Parietal lobe (tissue), 1 donor: Measurements from ENCODE around the gene FAM83E. TPM values are rescaled to one million over a fixed set of nuclear protein-coding genes. Genes with fewer than 3 reads are reported as not detected.

Source experiments
- total RNA-seq: library from RNA; depleted of rRNA; stranded (reverse); fragments of >200 nt; gene quantifications from one replicate; pipeline ENCODE4 v1.2.3, GENCODE V29; 2014

The FAM83E gene
- total RNA-seq: not detected

GRCh38 chr19:48614436-48615230 is at the start of gene FAM83E:
FAM83E (minus strand) TSS chr19:48615076; CDS start chr19:48613372, 1,704 bp downstream.

GRCh38 chr19:48646001-48646721 is 31.3 kb upstream of the FAM83E start, which contains the start of gene CA11:
CA11 (minus strand) TSS chr19:48646187; CDS start chr19:48645632, 555 bp downstream.

GRCh38 chr19:48636859-48637448 is 22.1 kb upstream of the FAM83E start, which contains the start of gene DBP:
DBP (minus strand) TSS chr19:48637379; CDS start chr19:48636994, 385 bp downstream.

GRCh38 chr19:48618916-48619691 is 4.2 kb upstream of the FAM83E start, which contains the start of the genes RPL18 and SPHK2:
RPL18 (minus strand) TSS chr19:48619178; CDS start chr19:48619143, 35 bp downstream.
SPHK2 (plus strand) TSS chr19:48619506; CDS start chr19:48620515, 1,009 bp downstream.

GRCh38 chr19:48606463-48607358 is 8.2 kb downstream of the FAM83E start, which contains the start of gene SPACA4:
SPACA4 (plus strand) TSS chr19:48606742; CDS start chr19:48606979, 237 bp downstream.

Other genes starting within 250 kb of the FAM83E start
- 25.4 TPM for gene KDELR1, start 223.5 kb downstream of the FAM83E start, total RNA-seq
- gene GRIN2D, start 221.4 kb downstream of the FAM83E start, total RNA-seq: 4.1 TPM
- gene GRWD1, start 169.1 kb downstream of the FAM83E start, total RNA-seq: 8.1 TPM
- gene KCNJ14, start 159.5 kb downstream of the FAM83E start, total RNA-seq: 1.6 TPM
- gene CYTH2, start 145.7 kb downstream of the FAM83E start, total RNA-seq: 77.0 TPM
- 16.6 TPM for gene LMTK3, start 103.2 kb downstream of the FAM83E start, total RNA-seq
- not detected for gene SULT2B1, start 62.9 kb downstream of the FAM83E start, total RNA-seq
- gene SPACA4, start 8.3 kb downstream of the FAM83E start, total RNA-seq: not detected
- gene RPL18, start 4.1 kb upstream of the FAM83E start, total RNA-seq: 1,067 TPM
- gene SPHK2, start 4.4 kb upstream of the FAM83E start, total RNA-seq: 11.9 TPM
- 4.1 TPM for gene DBP, start 22.3 kb upstream of the FAM83E start, total RNA-seq
- gene CA11, start 31.1 kb upstream of the FAM83E start, total RNA-seq: 7.8 TPM
- not detected for gene NTN5, start 57.9 kb upstream of the FAM83E start, total RNA-seq
- not detected for gene FUT2, start 80.9 kb upstream of the FAM83E start, total RNA-seq
- 1.3 TPM for gene MAMSTR, start 104.6 kb upstream of the FAM83E start, total RNA-seq
- 7.5 TPM for gene RASIP1, start 125.5 kb upstream of the FAM83E start, total RNA-seq
- gene IZUMO1, start 131.8 kb upstream of the FAM83E start, total RNA-seq: not detected
- gene FUT1, start 137.6 kb upstream of the FAM83E start, total RNA-seq: 0.31 TPM
- gene FGF21, start 140.4 kb upstream of the FAM83E start, total RNA-seq: not detected
- gene BCAT2, start 196.0 kb upstream of the FAM83E start, total RNA-seq: 14.4 TPM
- 1.3 TPM for gene HSD17B14, start 221.4 kb upstream of the FAM83E start, total RNA-seq